ENCODE measurements around the gene DEFB131A.
A peak's percentile ranks its signal among the peaks of the same experiment; 100 is the strongest.
"Not testable (repeated sequence)": the region's sequence is repeated elsewhere in the genome, so short reads cannot be mapped to it uniquely, and the experiment has no call there.

Gene DEFB131A

DNA sequence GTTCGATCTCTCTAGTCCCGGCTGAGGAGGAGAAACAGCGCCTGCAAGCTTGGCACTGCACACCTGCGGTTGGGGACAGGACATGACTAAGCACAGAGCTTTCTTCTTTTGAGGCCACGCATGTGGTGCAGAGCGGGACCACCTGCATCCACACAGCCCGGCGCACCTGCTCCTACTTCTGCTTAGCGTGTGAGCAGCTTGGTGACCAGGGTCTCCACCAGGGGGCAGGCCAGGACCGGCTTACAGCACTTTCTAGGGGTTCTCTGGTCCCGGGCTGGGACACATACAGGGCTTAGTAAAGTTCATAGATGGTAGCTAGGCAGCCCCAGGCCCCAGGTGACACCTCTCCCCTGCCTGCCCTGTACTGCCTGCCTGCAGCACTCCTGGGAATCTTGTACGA is 51.2 kb downstream of the DEFB131A start:
- DNase-seq = peak; percentile 45

- not testable (repeated sequence) for DNase-seq
Measured at GRCh38 chr4:9497575-9498467, 53.6 kb downstream of the DEFB131A start.

DNA sequence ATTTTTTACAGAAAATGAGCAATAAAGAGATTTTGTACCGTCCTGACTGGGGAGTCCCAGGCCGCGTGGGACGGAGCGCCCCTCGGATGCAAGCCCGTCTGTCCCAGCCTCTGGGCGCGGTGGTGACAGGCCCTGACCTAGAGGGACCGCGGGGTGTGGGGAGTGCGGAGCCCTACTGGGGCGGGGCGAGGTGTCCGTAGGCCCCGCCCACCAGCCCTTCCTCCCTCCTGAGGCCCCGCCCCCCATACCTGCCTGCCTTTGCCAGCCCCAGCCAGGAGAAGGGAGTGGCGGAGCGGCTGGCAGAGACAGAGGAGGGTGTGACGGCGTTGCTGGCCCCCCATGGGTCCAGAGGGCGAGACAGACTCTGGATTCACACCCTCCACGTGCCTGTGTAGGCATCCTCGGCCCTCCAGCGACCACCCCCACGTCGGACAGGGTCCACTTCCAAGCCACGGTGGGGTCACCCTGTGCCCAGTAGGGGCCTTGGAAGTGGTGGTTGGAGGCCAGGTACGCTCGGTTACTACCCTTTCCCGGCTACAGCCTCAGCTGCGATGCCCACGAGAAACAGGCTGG is 54.3 kb downstream of the DEFB131A start:
- not testable (repeated sequence) for DNase-seq

GRCh38 chr4:9499974-9500487 is 55.8 kb downstream of the DEFB131A start:
- not testable (repeated sequence) for DNase-seq
